Measurements from ENCODE around the gene DNAJC17. TPM values are rescaled to one million over a fixed set of nuclear protein-coding genes. Genes with fewer than 3 reads are reported as not detected.

The DNAJC17 gene
- total RNA-seq (2014; rRNA removed; shearing (Covaris generic)) (24.2 and 39.2 TPM in 2 replicates), total RNA-seq (2022) (38.8 and 39.9 TPM in 2 replicates), Bru-seq, nascent RNA (percentile 65 among the genes with signal in this experiment), BruChase-seq, experiment 1, labeled RNA remaining after a 6-hour chase (percentile 67 among the genes with signal in this experiment), BruChase-seq, experiment 2, labeled RNA remaining after a 2-hour chase (percentile 63 among the genes with signal in this experiment)
- long read RNA-seq, transcript DNAJC17-201 (11 exons, 3,731 nt) = major isoform, 23 of 37 reads
- long read RNA-seq, partial matches to known transcripts = 3 of 37 reads
- long read RNA-seq, other reads (novel, unspliced or antisense) = 11 of 37 reads

GRCh38 chr15:40807028-40807887, at the start of gene DNAJC17, which contains the start of gene ZFYVE19:
Gene DNAJC17, minus strand, starts transcription at chr15:40807473. Its CDS starts 27 bp downstream, at chr15:40807446.
Gene ZFYVE19, plus strand, starts transcription at chr15:40807089. Its CDS starts 501 bp downstream, at chr15:40807590.
- peaks cover 19% of the 10 kb centered on the region for H3K4me1 ChIP-seq (ENCODE audit: insufficient read depth, low read length, poor library complexity, severe bottlenecking)
- peak within 1 kb of the TSS; percentile 76 for H3K27ac ChIP-seq (ENCODE audit: low read depth, low read length, poor library complexity, severe bottlenecking)
- H3K79me2 ChIP-seq (ENCODE audit: insufficient read depth, low read depth, low read length) = peaks cover 16% of the 10 kb centered on the region; the same call in 1 of the 2 replicates
- H2AFZ ChIP-seq (ENCODE audit: low read length) = peak within 1 kb of the TSS; percentile 97
- peak; percentile 99 for DNase-seq (ENCODE audit: low spot score)
- intact Hi-C loops (cut with micrococcal nuclease; ENCODE audit: unreplicated experiment) = loop anchor here (1.0 to 2.0 kb wide), 3 partner anchors 38 to 88 kb away; partner anchors contain the start of genes C15orf62 and RMDN3
- H3K4me2 ChIP-seq (ENCODE audit: low read length) = peak within 1 kb of the TSS; percentile 92
- no peaks in the 10 kb centered on the region for H3K9me2 ChIP-seq (ENCODE audit: insufficient read depth, low read length)
- no TSS peak for BruUV-seq (replicated peaks)
- ChIA-PET CTCF (ENCODE audit: unreplicated experiment) (interaction anchor here (0.6 to 1.1 kb wide), 3 partner anchors 25 to 372 kb away, joined by 3 to 5 read pairs (median 4); no protein-coding TSS in a partner anchor), POLR2A (interaction anchor here (0.5 to 1.3 kb wide), 6 partner anchors 10 to 113 kb away, joined by 3 to 4 read pairs (median 4); partner anchors contain the start of gene VPS18)
- TF ChIP-seq CTCF (conservative IDR thresholded peaks at IDR 0.05; ENCODE audit: low read length) = no peak
- peak within 1 kb of the TSS; percentile 78 for H3K4me3 ChIP-seq (ENCODE audit: low read depth, low read length, poor library complexity, severe bottlenecking)
- no peaks in the 10 kb centered on the region for H3K9me3 ChIP-seq (ENCODE audit: low read length)
- H4K20me1 ChIP-seq (ENCODE audit: insufficient read depth, low read length) = no peaks in the 10 kb centered on the region
- peaks cover 5% of the 10 kb centered on the region; the same call in 1 of the 2 replicates for H3K36me3 ChIP-seq (ENCODE audit: insufficient read depth, low read length)

- H3K4me3 ChIP-seq (ENCODE audit: low read depth, low read length, poor library complexity, severe bottlenecking) = no peak overlapping the region
- BruUV-seq (replicated peaks) = no TSS peak
- ChIA-PET CTCF (ENCODE audit: unreplicated experiment) (interaction anchor here (1.2 to 3.8 kb wide), 8 partner anchors 10 to 39 kb away, joined by 4 to 70 read pairs (median 17); partner anchors contain the start of genes RHOV and VPS18), POLR2A (interaction anchor here (0.5 to 3.3 kb wide), 6 partner anchors 22 to 582 kb away, joined by 3 to 34 read pairs (median 6); partner anchors contain the start of genes CHAC1 and VPS18)
- no peaks in the 10 kb centered on the region for H4K20me1 ChIP-seq (ENCODE audit: insufficient read depth, low read length)
- H3K9me2 ChIP-seq (ENCODE audit: insufficient read depth, low read length) = no peaks in the 10 kb centered on the region
- H3K4me1 ChIP-seq (ENCODE audit: insufficient read depth, low read length, poor library complexity, severe bottlenecking) = peaks cover 17% of the 10 kb centered on the region
- H3K9me3 ChIP-seq (ENCODE audit: low read length) = no peaks in the 10 kb centered on the region
- TF ChIP-seq CTCF (conservative IDR thresholded peaks at IDR 0.05; ENCODE audit: low read length) (no peak), EZH2phosphoT487 (IDR thresholded peaks at IDR 0.05; ENCODE audit: borderline replicate concordance, low read depth, low read length) (no peak)
- H2AFZ ChIP-seq (ENCODE audit: low read length) = peak overlapping the region; percentile 79
- intact Hi-C loops (cut with micrococcal nuclease; ENCODE audit: unreplicated experiment) = loop anchor here (1.0 to 5.0 kb wide), 2 partner anchors 38 to 96 kb away; partner anchors contain the start of genes CHAC1 and VPS18
- no peaks in the 10 kb centered on the region for H3K36me3 ChIP-seq (ENCODE audit: insufficient read depth, low read length)
- no peaks in the 10 kb centered on the region for H3K79me2 ChIP-seq (ENCODE audit: insufficient read depth, low read depth, low read length)
- H3K4me2 ChIP-seq (ENCODE audit: low read length) = no peak overlapping the region
- DNase-seq (ENCODE audit: low spot score) = no peak
- no peak overlapping the region for H3K27ac ChIP-seq (ENCODE audit: low read depth, low read length, poor library complexity, severe bottlenecking)
These were observed 49.5 kb upstream of the DNAJC17 start for GRCh38 chr15:40856746-40857145.

Measured in OCI-LY7 (cell line).